Panc1 (cell line): ENCODE results near the gene CA9. TPM values are rescaled to one million over a fixed set of nuclear protein-coding genes. Genes with fewer than 3 reads are reported as not detected.
"Not testable (repeated sequence)": the region's sequence is repeated elsewhere in the genome, so short reads cannot be mapped to it uniquely, and the experiment has no call there.

Experiments
- ATAC-seq: fragments of 200-7000 bp; cut with Tn5 transposase; 2 replicates; pipeline ENCODE4 v1.9.1; 2020; ENCODE audit warnings: mild to moderate bottlenecking, moderate library complexity
- BruUV-seq: library from RNA; stranded (reverse); fragments of 400-500 nt; replicated peaks from 2 replicates; lab custom pipeline; 2021; lab: Mats Ljungman, UMichigan
- CTCF ChIA-PET: fragments of 300-600 bp; sonication (Branson Sonifier 250); formaldehyde crosslinking; loops from one replicate; lab custom pipeline; 2022; ENCODE audit warnings: antibody characterized with exemption; lab: Charles Lee
- POLR2A ChIA-PET: fragments of 300-600 bp; sonication (Branson Sonifier 250); formaldehyde crosslinking; loops from one replicate; lab custom pipeline; 2022; ENCODE audit warnings: antibody characterized with exemption; lab: Charles Lee
- DNase-seq: peaks from one replicate; pipeline ENCODE4 v3.0.0-alpha.2; 2010; ENCODE audit warnings: low read depth, low spot score
- H3K27ac ChIP-seq: 2 replicates; pipeline ENCODE4 v1.5.1; 2011; ENCODE audit warnings: mild to moderate bottlenecking, low read length, inconsistent platforms
- H3K27me3 ChIP-seq: fragments of 200-500 bp; sonication (Bioruptor generic); 2 replicates; pipeline ENCODE4 v1.6.0; 2014; ENCODE audit warnings: low read length, inconsistent platforms; ENCODE audit not compliant: control insufficient read depth, insufficient read depth
- H3K36me3 ChIP-seq: fragments of 200-500 bp; sonication (Bioruptor generic); 2 replicates; pipeline ENCODE4 v1.5.1; 2014; ENCODE audit warnings: inconsistent platforms, mild to moderate bottlenecking, low read length, moderate library complexity; ENCODE audit not compliant: control insufficient read depth, insufficient read depth
- H3K4me1 ChIP-seq: 2 replicates; pipeline ENCODE4 v1.5.1; 2011; ENCODE audit warnings: inconsistent platforms, mild to moderate bottlenecking, low read length, moderate library complexity; ENCODE audit not compliant: control insufficient read depth, insufficient read depth
- H3K4me3 ChIP-seq, 2 experiments: 2 replicates each; pipeline ENCODE4 v1.5.1; 2011 to 2012; ENCODE audit warnings: low read depth in 2 of 2, low read length in 2 of 2, mild to moderate bottlenecking in 2 of 2, inconsistent platforms in 1 of 2, moderate library complexity in 1 of 2
- H3K9me3 ChIP-seq: fragments of 200-500 bp; sonication (Bioruptor generic); 2 replicates; pipeline ENCODE4 v1.5.1; 2014; ENCODE audit warnings: low read depth, mild to moderate bottlenecking, inconsistent platforms, low read length, moderate library complexity; ENCODE audit not compliant: control insufficient read depth, insufficient read depth
- CTCF ChIP-seq: fragments of 450-650 bp; IDR thresholded peaks from 2 replicates; pipeline ENCODE4 v1.5.1; 2017; ENCODE audit warnings: mild to moderate bottlenecking
- POLR2AphosphoS5 ChIP-seq: IDR thresholded peaks from 2 replicates; pipeline ENCODE4 v1.6.1; 2012; ENCODE audit warnings: mild to moderate bottlenecking, low read depth, low read length, moderate library complexity
- SIN3A ChIP-seq: IDR thresholded peaks from 2 replicates; pipeline ENCODE4 v1.6.1; 2012; ENCODE audit warnings: low read depth, mild to moderate bottlenecking, low read length, moderate library complexity, borderline replicate concordance; ENCODE audit not compliant: insufficient read depth
- TCF7L2 ChIP-seq: IDR thresholded peaks from 2 replicates; pipeline ENCODE4 v1.6.1; 2011; ENCODE audit warnings: mild to moderate bottlenecking, low read depth, low read length, inconsistent platforms
- in situ Hi-C: cut with HindIII; loops from 2 replicates; pipeline ENCODE4 v1.10.0; 2016; ENCODE audit warnings: low sequenced_read_pairs, low pct_unique_long_range_greater_than_20kb
- intact Hi-C: fragments of 100-400 bp; cut with micrococcal nuclease; formaldehyde crosslinking; loops from one replicate; pipeline ENCODE4 v1.10.0; 2022; ENCODE audit not compliant: unreplicated experiment
- total RNA-seq: library from RNA; stranded (reverse); gene quantifications from one replicate; pipeline ENCODE4 v1.2.1, GENCODE V29; 2021; ENCODE audit not compliant: unreplicated experiment
- TF ChIP-seq, protein P1 (sequence below), 2 experiments: IDR thresholded peaks; 2 replicates each; pipeline ENCODE4 v1.6.1; 2011 to 2012; ENCODE audit warnings: low read depth in 2 of 2, control low read depth in 1 of 2, low read length in 1 of 2, mild to moderate bottlenecking in 1 of 2, moderate library complexity in 1 of 2; ENCODE audit not compliant: insufficient read depth in 1 of 2

CA9 gene
- total RNA-seq, 1 experiment from 2014 or later = 0.31 TPM

DNA sequence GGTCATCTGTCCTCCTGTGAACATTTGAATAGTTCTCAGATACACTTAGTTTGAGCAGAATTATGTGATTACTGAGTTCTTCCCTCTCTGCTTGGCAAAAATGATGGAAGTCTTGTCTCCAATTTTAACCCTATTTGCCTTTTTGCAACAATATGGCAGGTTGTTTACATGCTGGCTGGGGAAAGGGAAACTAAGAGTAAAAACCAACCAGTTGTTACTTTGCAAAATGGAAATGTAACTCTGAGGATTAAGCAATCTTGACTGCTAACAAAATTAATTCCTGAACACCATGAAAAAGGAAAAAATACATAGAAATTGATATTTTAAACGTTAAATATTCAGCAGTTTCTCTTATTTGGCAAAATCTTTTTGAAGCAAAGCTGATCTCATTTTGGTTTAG is 34.1 kb upstream of the CA9 start:
- H3K27me3 ChIP-seq = no peaks in the 10 kb centered on the region
- H3K36me3 ChIP-seq = no peaks in the 10 kb centered on the region
- H3K4me1 ChIP-seq = 0 out of 2 replicates have a peak, but pooled peaks cover 2% of the 10 kb centered on the region
- H3K9me3 ChIP-seq = no peaks in the 10 kb centered on the region
- intact Hi-C loops = no loop called here
- no peak for TF ChIP-seq SIN3A
- no peak for TF ChIP-seq CTCF
- no peak for TF ChIP-seq POLR2AphosphoS5
- TF ChIP-seq TCF7L2 = no peak
- TF ChIP-seq, protein P1, sequence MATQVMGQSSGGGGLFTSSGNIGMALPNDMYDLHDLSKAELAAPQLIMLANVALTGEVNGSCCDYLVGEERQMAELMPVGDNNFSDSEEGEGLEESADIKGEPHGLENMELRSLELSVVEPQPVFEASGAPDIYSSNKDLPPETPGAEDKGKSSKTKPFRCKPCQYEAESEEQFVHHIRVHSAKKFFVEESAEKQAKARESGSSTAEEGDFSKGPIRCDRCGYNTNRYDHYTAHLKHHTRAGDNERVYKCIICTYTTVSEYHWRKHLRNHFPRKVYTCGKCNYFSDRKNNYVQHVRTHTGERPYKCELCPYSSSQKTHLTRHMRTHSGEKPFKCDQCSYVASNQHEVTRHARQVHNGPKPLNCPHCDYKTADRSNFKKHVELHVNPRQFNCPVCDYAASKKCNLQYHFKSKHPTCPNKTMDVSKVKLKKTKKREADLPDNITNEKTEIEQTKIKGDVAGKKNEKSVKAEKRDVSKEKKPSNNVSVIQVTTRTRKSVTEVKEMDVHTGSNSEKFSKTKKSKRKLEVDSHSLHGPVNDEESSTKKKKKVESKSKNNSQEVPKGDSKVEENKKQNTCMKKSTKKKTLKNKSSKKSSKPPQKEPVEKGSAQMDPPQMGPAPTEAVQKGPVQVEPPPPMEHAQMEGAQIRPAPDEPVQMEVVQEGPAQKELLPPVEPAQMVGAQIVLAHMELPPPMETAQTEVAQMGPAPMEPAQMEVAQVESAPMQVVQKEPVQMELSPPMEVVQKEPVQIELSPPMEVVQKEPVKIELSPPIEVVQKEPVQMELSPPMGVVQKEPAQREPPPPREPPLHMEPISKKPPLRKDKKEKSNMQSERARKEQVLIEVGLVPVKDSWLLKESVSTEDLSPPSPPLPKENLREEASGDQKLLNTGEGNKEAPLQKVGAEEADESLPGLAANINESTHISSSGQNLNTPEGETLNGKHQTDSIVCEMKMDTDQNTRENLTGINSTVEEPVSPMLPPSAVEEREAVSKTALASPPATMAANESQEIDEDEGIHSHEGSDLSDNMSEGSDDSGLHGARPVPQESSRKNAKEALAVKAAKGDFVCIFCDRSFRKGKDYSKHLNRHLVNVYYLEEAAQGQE (IDR thresholded peaks at IDR 0.05; ENCODE audit: insufficient read depth in 1 of 2, low read depth in 2 of 2, low read length in 1 of 2) = no peak
- ChIA-PET POLR2A (no interaction called here), CTCF (no interaction called here)
- DNase-seq = no peak
- no peak overlapping the region for H3K4me3 ChIP-seq
- BruUV-seq = no TSS peak
- in situ Hi-C loops = no loop called here
- ATAC-seq = no peak
- H3K27ac ChIP-seq = no peak overlapping the region

- H3K27me3 ChIP-seq, H3K9me3 ChIP-seq, in situ Hi-C loops, H3K27ac ChIP-seq, H3K36me3 ChIP-seq, intact Hi-C loops, BruUV-seq, H3K4me3 ChIP-seq, ATAC-seq, H3K4me1 ChIP-seq, CTCF ChIA-PET, POLR2A ChIA-PET, DNase-seq: not testable (repeated sequence)
These were observed 33.3 kb upstream of the CA9 start for GRCh38 chr9:35640431-35640830.

GRCh38 chr9:35641478-35641877 is 32.2 kb upstream of the CA9 start:
- H3K27ac ChIP-seq, BruUV-seq, intact Hi-C loops, H3K4me3 ChIP-seq, DNase-seq, in situ Hi-C loops, POLR2A ChIA-PET, ATAC-seq, H3K36me3 ChIP-seq, CTCF ChIA-PET, H3K27me3 ChIP-seq, H3K9me3 ChIP-seq, H3K4me1 ChIP-seq: not testable (repeated sequence)
